Thymus (tissue), 11 donors: ENCODE results near the gene NUP210L. TPM values are rescaled to one million over a fixed set of nuclear protein-coding genes. Genes with fewer than 3 reads are reported as not detected.
"Not testable (repeated sequence)": the region's sequence is repeated elsewhere in the genome, so short reads cannot be mapped to it uniquely, and the experiment has no call there.

ENCODE experiments used
- DNase-seq, 9 donors: peaks; one replicate each; pipeline ENCODE4 v3.0.0-alpha.2; 2013; ENCODE audit warnings: low spot score in 9 of 9, low read depth in 6 of 9, missing footprints in 1 of 9
- H3K27ac ChIP-seq, 2 donors: one replicate each; pipeline ENCODE4 v1.5.1; 2013; ENCODE audit warnings: control low read depth in 1 of 2, low read depth in 1 of 2, low read length in 1 of 2, mild to moderate bottlenecking in 1 of 2, moderate library complexity in 1 of 2
- H3K27me3 ChIP-seq, 2 donors: one replicate each; pipeline ENCODE4 v1.5.1; 2013; ENCODE audit warnings: low read length in 1 of 2; ENCODE audit not compliant: control insufficient read depth in 2 of 2, insufficient read depth in 1 of 2
- H3K36me3 ChIP-seq, 2 donors: one replicate each; pipeline ENCODE4 v1.5.1; 2013; ENCODE audit warnings: low read length in 1 of 2, mild to moderate bottlenecking in 1 of 2, moderate library complexity in 1 of 2; ENCODE audit not compliant: control insufficient read depth in 2 of 2, insufficient read depth in 2 of 2
- H3K4me1 ChIP-seq, 2 donors: one replicate each; pipeline ENCODE4 v1.5.1; 2013; ENCODE audit warnings: low read length in 2 of 2; ENCODE audit not compliant: control insufficient read depth in 2 of 2, insufficient read depth in 2 of 2
- H3K4me3 ChIP-seq, 2 donors: one replicate each; pipeline ENCODE4 v1.5.1; 2013; ENCODE audit warnings: low read length in 2 of 2, control low read depth in 1 of 2, mild to moderate bottlenecking in 1 of 2
- H3K9me3 ChIP-seq, 2 donors: one replicate each; pipeline ENCODE4 v1.5.1; 2013; ENCODE audit warnings: low read length in 1 of 2, mild to moderate bottlenecking in 1 of 2; ENCODE audit not compliant: control insufficient read depth in 2 of 2, insufficient read depth in 1 of 2
- WGBS: extraction: QIAGEN DNeasy Blood & Tissue Kit; methylation state at CpG from one replicate; pipeline ENCODE4 v1.1.7; 2013; 5-methylcytosine and 5-hydroxymethylcytosine counted together
- polyA plus RNA-seq: library from polyadenylated mRNA; stranded (reverse); fragments of 200-250 nt; gene quantifications from one replicate; pipeline ENCODE4 v1.2.3, GENCODE V29; 2013
- total RNA-seq: library from RNA; stranded (reverse); fragments of 120-200 nt; gene quantifications from one replicate; pipeline ENCODE4 v1.2.4, GENCODE V29; 2013
- donor health status: healthy.

NUP210L gene
- total and polyA plus RNA-seq, 2 donors = 0.05 to 0.14 TPM

- H3K27ac ChIP-seq = no peak overlapping the region
- no peak for DNase-seq
- no peaks in the 10 kb centered on the region for H3K9me3 ChIP-seq
- peaks cover 2 to 13% of the 10 kb centered on the region in 2 donors for H3K27me3 ChIP-seq
- no peak overlapping the region for H3K4me3 ChIP-seq
- peaks cover 8 to 18% of the 10 kb centered on the region in 2 donors for H3K4me1 ChIP-seq
- H3K36me3 ChIP-seq = no peaks in the 10 kb centered on the region
- WGBS = 88% methylated on average over 6 of the region's 6 CpGs
These were observed 170.6 kb downstream of the NUP210L start for GRCh38 chr1:153984123-153984894.

DNA sequence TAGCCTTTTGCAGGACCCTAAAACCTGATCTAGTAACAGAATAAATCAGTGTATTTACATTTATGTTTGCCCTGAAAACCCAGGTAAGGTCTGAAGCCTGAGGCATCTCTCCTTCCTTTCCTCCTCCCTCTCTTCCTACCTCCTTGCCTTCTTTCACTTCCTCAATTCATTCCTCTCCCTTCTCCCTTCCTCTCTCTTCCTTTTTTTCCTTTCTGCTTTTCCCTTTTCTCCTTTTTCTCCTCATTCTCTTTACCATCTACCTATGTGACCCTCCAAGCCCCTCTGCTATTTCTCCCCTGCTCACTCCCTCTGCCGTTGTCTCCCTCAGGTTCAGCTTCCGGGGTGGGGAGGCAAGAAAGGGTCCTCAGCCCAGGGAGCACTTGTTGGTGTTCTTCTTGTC, 173.1 kb downstream of the NUP210L start:
- H3K36me3 ChIP-seq, H3K27ac ChIP-seq, H3K9me3 ChIP-seq, DNase-seq, H3K4me3 ChIP-seq: not testable (repeated sequence)
- Histone ChIP-seq H3K27me3 (peaks cover 2 to 13% of the 10 kb centered on the region in 2 donors), H3K4me1 (peaks cover 9 to 22% of the 10 kb centered on the region in 2 donors)
- 96% methylated on average over 2 of the region's 2 CpGs for WGBS

GRCh38 chr1:153979091-153979490, 175.8 kb downstream of the NUP210L start:
- H3K27me3 ChIP-seq, DNase-seq, H3K4me3 ChIP-seq, H3K27ac ChIP-seq, H3K9me3 ChIP-seq: not testable (repeated sequence)
- WGBS = 97% methylated on average over 12 of the region's 12 CpGs
- peaks cover 17 to 18% of the 10 kb centered on the region in 2 donors for H3K36me3 ChIP-seq
- H3K4me1 ChIP-seq = peaks cover 6 to 21% of the 10 kb centered on the region in 2 donors

DNA sequence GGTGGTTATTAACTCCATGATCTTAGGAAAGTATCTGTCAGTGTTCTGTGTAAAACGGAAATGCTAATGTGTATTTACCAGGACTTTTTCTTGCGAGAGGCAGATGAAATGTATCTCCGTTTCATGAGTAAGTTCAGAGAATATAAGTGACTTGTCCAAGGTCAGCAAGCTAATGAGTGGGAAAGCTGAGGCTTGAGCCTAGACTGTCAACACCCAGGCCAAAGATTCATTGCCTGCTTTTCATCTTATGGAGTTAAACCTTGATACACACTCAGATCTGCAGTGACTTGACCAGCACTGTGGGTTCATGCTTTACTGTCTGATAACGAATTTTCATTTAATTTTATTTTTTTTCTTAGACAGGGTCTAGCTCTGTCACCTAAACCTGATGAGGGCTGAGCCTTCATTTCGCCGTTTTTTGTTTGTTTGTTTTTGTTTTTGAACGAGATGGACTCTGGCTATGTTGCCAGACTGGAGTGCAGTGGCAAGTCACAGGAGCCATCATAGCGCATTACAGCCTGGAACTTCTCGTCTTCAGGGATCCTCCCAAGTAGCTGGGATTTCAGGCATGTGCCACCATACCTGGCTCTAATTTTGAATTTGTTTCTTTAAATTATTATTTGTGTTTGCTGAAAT, 176.5 kb downstream of the NUP210L start:
- H3K4me1 ChIP-seq = peaks cover 6 to 21% of the 10 kb centered on the region in 2 donors
- H3K27me3 ChIP-seq = no peaks in the 10 kb centered on the region
- H3K9me3 ChIP-seq = no peaks in the 10 kb centered on the region
- H3K4me3 ChIP-seq = peak overlapping the region; percentile 93 to 98
- 86% methylated on average over 9 of the region's 9 CpGs for WGBS
- DNase-seq = no peak
- peak overlapping the region in 1 of 2 donors; percentile 80 for H3K27ac ChIP-seq
- H3K36me3 ChIP-seq = peaks cover 24 to 25% of the 10 kb centered on the region in 2 donors

DNA sequence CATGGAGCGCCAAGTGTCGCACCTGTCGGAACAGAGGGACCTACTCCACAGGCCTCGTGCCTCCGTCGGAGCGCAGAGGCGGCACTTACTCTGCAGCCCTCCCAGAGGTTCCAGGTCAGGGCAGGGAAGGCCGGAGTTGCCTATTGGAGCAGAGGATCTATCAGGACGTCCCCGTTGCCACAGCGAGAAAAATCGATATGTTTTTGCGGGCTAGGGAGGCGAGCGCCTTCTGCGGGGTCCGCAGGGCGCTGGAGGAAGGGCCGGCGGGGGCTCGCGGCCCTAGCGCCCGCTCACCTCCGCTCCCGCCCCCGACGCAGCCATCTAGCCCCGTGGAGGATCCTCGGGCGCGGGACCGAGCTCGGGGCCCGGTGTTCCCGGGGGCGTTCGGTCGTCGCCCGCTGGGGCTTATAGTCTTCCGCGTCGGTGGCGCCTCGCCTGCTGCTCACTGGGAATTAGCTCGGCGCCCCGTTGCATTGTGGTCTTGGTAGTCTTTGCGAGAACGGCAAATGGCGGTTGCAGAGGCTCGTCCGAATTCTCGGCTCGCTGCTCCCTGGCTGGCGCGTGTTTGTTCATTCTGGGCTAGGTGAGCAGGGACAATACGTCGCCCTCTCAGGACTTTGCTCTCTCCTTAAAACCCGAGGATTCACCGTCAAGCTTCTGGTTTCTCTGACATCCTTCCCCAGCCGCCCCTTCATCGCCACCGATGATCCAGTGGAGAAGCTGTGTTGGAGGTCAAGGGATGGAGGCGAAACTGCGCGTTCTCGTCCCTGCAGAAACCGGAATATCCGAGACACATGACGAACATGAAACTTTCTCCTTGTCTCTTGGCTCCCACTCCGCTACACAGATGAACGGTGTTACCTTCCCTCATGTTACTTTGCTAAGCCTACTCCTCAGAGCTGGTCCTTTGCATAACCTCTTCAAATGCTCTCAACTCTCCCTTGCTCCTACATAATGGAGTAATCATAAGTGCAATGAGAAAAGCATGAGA, 177.3 kb downstream of the NUP210L start, which contains the start of gene JTB:
JTB (minus strand) TSS at position 425 of the 991 bp plus-strand sequence; CDS start at position 3, 422 bp downstream.
- DNase-seq = peak in 7 of 9 donors; percentile 63 to 92 (median 84)
- Histone ChIP-seq H3K36me3 (peaks cover 32 to 33% of the 10 kb centered on the region in 2 donors), H3K4me3 (peak within 1 kb of the TSS; percentile 93 to 98), H3K27me3 (no peaks in the 10 kb centered on the region), H3K27ac (peak within 1 kb of the TSS; percentile 80 to 92), H3K9me3 (peaks cover 0 to 1% of the 10 kb centered on the region in 2 donors), H3K4me1 (peaks cover 6 to 21% of the 10 kb centered on the region in 2 donors)
- under 1% methylated on average over 75 of the region's 75 CpGs for WGBS

DNA sequence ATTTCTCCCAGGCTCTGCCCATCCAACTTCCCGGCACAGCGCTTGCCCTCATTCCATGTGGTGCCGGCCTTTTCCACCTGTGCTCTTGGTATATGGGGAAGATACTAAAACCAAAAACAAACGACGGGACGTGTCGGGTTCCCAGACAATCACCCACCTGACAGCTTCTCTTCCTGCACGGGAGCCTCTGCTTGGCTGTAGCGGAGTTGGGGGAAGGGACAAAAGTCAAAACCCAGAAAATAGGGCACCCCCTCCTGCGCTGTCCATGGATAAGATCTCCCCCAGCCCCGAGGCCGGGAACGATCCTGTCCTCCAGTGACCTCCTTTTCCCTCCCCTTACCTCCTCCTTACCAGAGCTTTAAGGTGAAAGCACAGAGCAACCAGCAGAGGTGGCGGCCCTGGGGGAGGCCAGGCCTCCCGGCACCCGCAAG, 178.0 kb downstream of the NUP210L start:
- peaks cover 6 to 24% of the 10 kb centered on the region in 2 donors for H3K4me1 ChIP-seq
- peak overlapping the region; percentile 77 to 92 for H3K27ac ChIP-seq
- peaks cover 0 to 1% of the 10 kb centered on the region in 2 donors for H3K9me3 ChIP-seq
- DNase-seq = no peak
- peak overlapping the region; percentile 93 to 98 for H3K4me3 ChIP-seq
- peaks cover 35 to 36% of the 10 kb centered on the region in 2 donors for H3K36me3 ChIP-seq
- WGBS = 2% methylated on average over 16 of the region's 16 CpGs
- no peaks in the 10 kb centered on the region for H3K27me3 ChIP-seq

- H3K4me3 ChIP-seq = no peak overlapping the region
- no peaks in the 10 kb centered on the region for H3K27me3 ChIP-seq
- WGBS = 97% methylated on average over 7 of the region's 7 CpGs
- H3K9me3 ChIP-seq = peaks cover 0 to 1% of the 10 kb centered on the region in 2 donors
- H3K36me3 ChIP-seq = peaks cover 35 to 36% of the 10 kb centered on the region in 2 donors
- H3K27ac ChIP-seq = no peak overlapping the region
- peaks cover 10 to 30% of the 10 kb centered on the region in 2 donors for H3K4me1 ChIP-seq
- DNase-seq = no peak
These were observed 181.3 kb downstream of the NUP210L start for GRCh38 chr1:153973525-153973924.

DNA sequence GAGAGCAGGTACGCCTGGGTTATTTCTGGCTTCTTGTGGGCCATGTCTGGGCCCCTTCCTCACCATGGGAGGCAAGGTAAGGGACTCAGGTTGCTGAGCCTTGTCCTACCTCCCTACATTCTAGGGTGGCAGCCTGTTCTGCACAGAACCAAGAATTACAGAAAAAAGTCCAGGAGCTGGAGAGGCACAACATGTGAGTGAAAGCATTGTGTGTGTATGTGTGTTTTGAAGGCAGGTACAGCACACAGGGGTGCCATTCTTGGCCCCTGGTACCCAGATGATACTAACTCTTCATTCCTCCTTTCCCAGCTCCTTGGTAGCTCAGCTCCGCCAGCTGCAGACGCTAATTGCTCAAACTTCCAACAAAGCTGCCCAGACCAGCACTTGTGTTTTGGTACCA, 181.8 kb downstream of the NUP210L start:
- no peak for DNase-seq
- no peak overlapping the region for H3K27ac ChIP-seq
- peaks cover 35 to 36% of the 10 kb centered on the region in 2 donors for H3K36me3 ChIP-seq
- WGBS = 100% methylated on average over 3 of the region's 3 CpGs
- no peak overlapping the region for H3K4me3 ChIP-seq
- no peaks in the 10 kb centered on the region for H3K27me3 ChIP-seq
- peaks cover 0 to 1% of the 10 kb centered on the region in 2 donors for H3K9me3 ChIP-seq
- H3K4me1 ChIP-seq = peaks cover 11 to 31% of the 10 kb centered on the region in 2 donors
